PC-9 (cell line): ENCODE data around the gene NDST3. TPM values are rescaled to one million over a fixed set of nuclear protein-coding genes. Genes with fewer than 3 reads are reported as not detected.

Experiments
- BruUV-seq: library from RNA; stranded (reverse); fragments of 400-500 nt; replicated peaks from 2 replicates; lab custom pipeline; 2021; lab: Mats Ljungman, UMichigan
- CTCF ChIA-PET: fragments of 300-600 bp; sonication (Branson Sonifier 250); formaldehyde crosslinking; loops from one replicate; lab custom pipeline; 2022; ENCODE audit warnings: antibody characterized with exemption; lab: Charles Lee
- POLR2A ChIA-PET: fragments of 300-600 bp; sonication (Branson Sonifier 250); formaldehyde crosslinking; loops from one replicate; lab custom pipeline; 2022; ENCODE audit warnings: antibody characterized with exemption; ENCODE audit not compliant: unreplicated experiment; lab: Charles Lee
- DNase-seq, 2 experiments: peaks; one replicate each; pipeline versions ENCODE4 v3.0.0 to v3.0.0-alpha.2; 2015 to 2022; ENCODE audit warnings: mixed read lengths in 1 of 2
- H2AFZ ChIP-seq: fragments of 200-600 bp; sonication (generic); 2 replicates; pipeline ENCODE4 v1.8.1; 2017; ENCODE audit warnings: antibody characterized with exemption
- H3F3A ChIP-seq: fragments of 200-600 bp; sonication (generic); 2 replicates; pipeline ENCODE4 v1.8.1; 2017; ENCODE audit warnings: antibody characterized with exemption, mild to moderate bottlenecking, low read depth; ENCODE audit not compliant: insufficient read depth
- H3K27ac ChIP-seq: fragments of 200-600 bp; sonication (generic); 2 replicates; pipeline ENCODE4 v1.6.1; 2016; ENCODE audit warnings: mixed run types
- H3K27me3 ChIP-seq: fragments of 200-600 bp; sonication (generic); 2 replicates; pipeline ENCODE4 v1.6.1; 2016; ENCODE audit warnings: low read depth, mixed run types; ENCODE audit not compliant: insufficient read depth
- H3K36me3 ChIP-seq: fragments of 200-600 bp; sonication (generic); 2 replicates; pipeline ENCODE4 v1.6.1; 2016; ENCODE audit warnings: low read depth, mixed run types
- H3K4me1 ChIP-seq: fragments of 200-600 bp; sonication (generic); replicated peaks from 2 replicates; pipeline ENCODE4 v1.6.1; 2016; ENCODE audit warnings: mixed run types; ENCODE audit not compliant: insufficient read depth
- H3K4me2 ChIP-seq: fragments of 200-600 bp; sonication (generic); 2 replicates; pipeline ENCODE4 v1.6.1; 2017; ENCODE audit warnings: mixed run types
- H3K4me3 ChIP-seq: fragments of 200-600 bp; sonication (generic); 2 replicates; pipeline ENCODE4 v1.6.1; 2016; ENCODE audit warnings: mixed run types
- H3K79me2 ChIP-seq: fragments of 200-600 bp; sonication (generic); 2 replicates; pipeline ENCODE4 v1.6.1; 2017; ENCODE audit warnings: low read depth, mixed run types
- H3K9me2 ChIP-seq: fragments of 200-600 bp; sonication (generic); 2 replicates; pipeline ENCODE4 v1.8.1; 2017; ENCODE audit warnings: mild to moderate bottlenecking; ENCODE audit not compliant: insufficient read depth
- H3K9me3 ChIP-seq: fragments of 200-600 bp; sonication (generic); 2 replicates; pipeline ENCODE4 v1.8.1; 2016; ENCODE audit warnings: low read depth; ENCODE audit not compliant: insufficient read depth
- H4K20me1 ChIP-seq: fragments of 200-600 bp; sonication (generic); 2 replicates; pipeline ENCODE4 v1.8.1; 2017; ENCODE audit not compliant: insufficient read depth
- EZH2 ChIP-seq: fragments of 200-600 bp; sonication (generic); IDR thresholded peaks from 2 replicates; pipeline ENCODE4 v1.8.0; 2017; ENCODE audit warnings: antibody characterized with exemption, low read depth
- intact Hi-C: fragments of 100-400 bp; cut with micrococcal nuclease; formaldehyde crosslinking; loops from one replicate; pipeline ENCODE4 v1.10.0; 2022; ENCODE audit not compliant: unreplicated experiment
- total RNA-seq: library from RNA; stranded (reverse); gene quantifications from 2 replicates; pipeline ENCODE4 v1.2.3, GENCODE V29; 2021
- TF ChIP-seq, protein P1 (sequence below): fragments of 200-600 bp; sonication (generic); conservative IDR thresholded peaks from 2 replicates; pipeline ENCODE4 v1.6.1; 2017; ENCODE audit warnings: mixed run types, antibody characterized with exemption, mild to moderate bottlenecking, moderate library complexity

The NDST3 gene
- total RNA-seq, 1 experiment from 2014 or later: 0.15 TPM

DNA sequence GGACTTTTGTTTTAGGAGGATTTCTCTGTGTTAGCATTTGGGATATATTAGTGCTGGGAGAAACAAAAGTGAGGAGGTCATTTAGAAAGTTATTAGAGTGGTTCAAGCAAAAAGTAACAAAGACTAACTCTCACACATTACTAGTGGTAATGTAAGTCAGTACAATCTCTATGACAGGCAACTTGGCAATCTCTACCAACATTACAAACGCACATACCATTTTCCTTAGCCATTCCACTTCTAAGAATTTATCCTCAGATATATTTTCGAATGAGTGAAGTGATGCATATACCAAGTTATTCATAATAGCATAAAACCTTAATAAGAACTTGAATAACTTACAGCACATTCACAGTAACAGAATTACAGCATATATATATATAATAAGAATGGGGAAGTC is 172.3 kb downstream of the NDST3 start:
- Histone ChIP-seq H3K27me3 (no peaks in the 10 kb centered on the region), H2AFZ (no peak overlapping the region), H3K36me3 (no peaks in the 10 kb centered on the region), H3K4me2 (no peak overlapping the region), H3K9me3 (no peaks in the 10 kb centered on the region), H4K20me1 (no peaks in the 10 kb centered on the region), H3K4me1 (no peaks in the 10 kb centered on the region), H3F3A (no peaks in the 10 kb centered on the region), H3K9me2 (no peaks in the 10 kb centered on the region), H3K4me3 (no peak overlapping the region), H3K79me2 (no peaks in the 10 kb centered on the region), H3K27ac (no peak overlapping the region)
- CTCF ChIA-PET: no interaction called here
- no peak for DNase-seq
- POLR2A ChIA-PET: no interaction called here
- no peak for TF ChIP-seq EZH2
- TF ChIP-seq, protein P1, sequence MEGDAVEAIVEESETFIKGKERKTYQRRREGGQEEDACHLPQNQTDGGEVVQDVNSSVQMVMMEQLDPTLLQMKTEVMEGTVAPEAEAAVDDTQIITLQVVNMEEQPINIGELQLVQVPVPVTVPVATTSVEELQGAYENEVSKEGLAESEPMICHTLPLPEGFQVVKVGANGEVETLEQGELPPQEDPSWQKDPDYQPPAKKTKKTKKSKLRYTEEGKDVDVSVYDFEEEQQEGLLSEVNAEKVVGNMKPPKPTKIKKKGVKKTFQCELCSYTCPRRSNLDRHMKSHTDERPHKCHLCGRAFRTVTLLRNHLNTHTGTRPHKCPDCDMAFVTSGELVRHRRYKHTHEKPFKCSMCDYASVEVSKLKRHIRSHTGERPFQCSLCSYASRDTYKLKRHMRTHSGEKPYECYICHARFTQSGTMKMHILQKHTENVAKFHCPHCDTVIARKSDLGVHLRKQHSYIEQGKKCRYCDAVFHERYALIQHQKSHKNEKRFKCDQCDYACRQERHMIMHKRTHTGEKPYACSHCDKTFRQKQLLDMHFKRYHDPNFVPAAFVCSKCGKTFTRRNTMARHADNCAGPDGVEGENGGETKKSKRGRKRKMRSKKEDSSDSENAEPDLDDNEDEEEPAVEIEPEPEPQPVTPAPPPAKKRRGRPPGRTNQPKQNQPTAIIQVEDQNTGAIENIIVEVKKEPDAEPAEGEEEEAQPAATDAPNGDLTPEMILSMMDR: no peak
- BruUV-seq: no TSS peak
- intact Hi-C loops: no loop called here

DNA sequence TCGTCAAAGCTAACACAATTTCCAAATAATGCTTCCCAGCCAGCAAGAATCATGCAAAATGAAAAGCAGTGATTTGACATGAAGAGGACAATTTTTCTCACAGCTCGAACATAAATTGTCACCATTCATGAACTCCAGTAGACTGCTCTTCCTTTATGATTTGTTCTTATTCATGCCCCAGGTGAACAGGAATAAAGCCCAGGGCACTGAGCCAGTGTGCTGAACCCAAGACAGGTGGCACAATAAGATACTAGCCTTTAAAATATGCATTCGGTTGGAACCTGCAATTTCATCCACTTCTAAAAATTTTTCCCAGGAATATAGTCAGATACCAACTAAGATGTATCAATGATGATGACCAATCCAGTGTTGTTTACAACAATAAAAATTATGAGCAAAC is 178.8 kb downstream of the NDST3 start:
- H3K4me3 ChIP-seq: no peak overlapping the region

DNA sequence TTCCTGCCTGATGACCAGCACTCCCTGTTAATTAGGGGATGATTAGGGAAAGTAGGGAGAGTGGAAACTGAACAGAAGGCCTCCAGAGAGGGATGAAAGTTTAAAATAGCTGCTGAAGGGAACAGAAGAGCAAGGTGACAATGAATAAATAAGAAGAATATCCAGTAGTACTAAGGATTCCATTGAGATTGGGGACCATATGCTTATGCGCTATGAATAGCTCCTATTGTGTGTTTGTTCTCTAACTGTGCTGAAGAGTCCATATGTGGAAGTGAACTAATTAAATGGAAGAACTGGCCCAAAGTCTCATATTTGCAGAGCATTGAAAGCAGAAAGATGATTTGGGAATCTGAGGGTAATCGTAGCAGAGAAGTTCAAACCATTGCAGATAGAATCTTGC is 181.5 kb downstream of the NDST3 start:
- POLR2A ChIA-PET: no interaction called here
- Histone ChIP-seq H3K4me1 (no peaks in the 10 kb centered on the region), H3K4me2 (no peak overlapping the region), H3K36me3 (no peaks in the 10 kb centered on the region), H3K9me2 (no peaks in the 10 kb centered on the region), H3K27ac (no peak overlapping the region), H3K27me3 (no peaks in the 10 kb centered on the region), H4K20me1 (no peaks in the 10 kb centered on the region), H3K9me3 (no peaks in the 10 kb centered on the region), H3K79me2 (no peaks in the 10 kb centered on the region), H3F3A (no peaks in the 10 kb centered on the region), H2AFZ (no peak overlapping the region), H3K4me3 (no peak overlapping the region)
- intact Hi-C loops: no loop called here
- TF ChIP-seq, protein P1: no peak
- TF ChIP-seq EZH2: no peak
- no TSS peak for BruUV-seq
- CTCF ChIA-PET: no interaction called here
- no peak for DNase-seq

More for the DNA sequence above, 178.8 kb downstream of the NDST3 start:
- DNase-seq: no peak
- Histone ChIP-seq H3K79me2 (no peaks in the 10 kb centered on the region), H3K9me3 (no peaks in the 10 kb centered on the region), H2AFZ (no peak overlapping the region), H3K36me3 (no peaks in the 10 kb centered on the region), H3K4me2 (no peak overlapping the region), H3K27ac (no peak overlapping the region), H3K4me1 (no peaks in the 10 kb centered on the region), H4K20me1 (no peaks in the 10 kb centered on the region), H3K9me2 (no peaks in the 10 kb centered on the region), H3K27me3 (no peaks in the 10 kb centered on the region), H3F3A (no peaks in the 10 kb centered on the region)
- TF ChIP-seq, protein P1: no peak
- TF ChIP-seq EZH2: no peak
- intact Hi-C loops: no loop called here
- ChIA-PET CTCF (no interaction called here), POLR2A (no interaction called here)
- BruUV-seq: no TSS peak
